ENCODE results near the gene CGB2. TPM values are rescaled to one million over a fixed set of nuclear protein-coding genes. Genes with fewer than 3 reads are reported as not detected.

Gene CGB2
- total and polyA plus RNA-seq, 2 of the 4 experiments (the other 2 are of a cell fraction): not detected

DNA sequence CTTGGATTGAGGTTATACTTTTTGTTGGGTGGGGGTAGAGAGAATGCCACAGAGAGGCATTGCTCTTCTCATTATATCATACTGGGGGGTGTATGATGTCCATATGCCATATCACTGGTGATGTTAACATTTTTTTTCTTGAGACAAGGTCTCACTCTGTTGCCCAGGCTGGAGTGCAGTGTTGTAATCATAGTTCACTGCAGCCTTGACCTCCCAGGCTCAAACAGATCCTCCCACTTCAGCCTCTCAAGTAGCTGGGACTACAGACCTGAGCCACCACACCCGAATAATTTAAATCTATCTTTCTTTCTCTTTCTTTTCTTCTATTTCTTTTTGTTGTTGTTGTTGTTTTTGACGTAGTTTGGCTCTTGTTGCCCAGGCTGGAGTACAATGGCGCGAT is 48.7 kb downstream of the CGB2 start:
- BruUV-seq (replicated peaks): no TSS peak
- intact Hi-C loops (cut with micrococcal nuclease) (no loop called here), dilution Hi-C loops (cut with HindIII; ENCODE audit: low sequenced_read_pairs, unreplicated experiment) (no loop called here), in situ Hi-C loops (cut with MboI; ENCODE audit: low sequenced_read_pairs) (no loop called here)
- Histone ChIP-seq H4K91ac (ENCODE audit: insufficient read depth, low read depth, low read length) (no peak overlapping the region), H4K5ac (ENCODE audit: low read depth, low read length) (no peak overlapping the region), H3K9me1 (ENCODE audit: insufficient read depth, low read length) (0 out of 2 replicates have a peak, but pooled peaks cover 2% of the 10 kb centered on the region), H2BK5ac (ENCODE audit: low read depth, low read length, poor library complexity, severe bottlenecking) (no peak overlapping the region), H4K20me1 (ENCODE audit: insufficient read depth, low read length) (peaks cover under 1% of the 10 kb centered on the region; the same call in 1 of the 2 replicates), H3K18ac (ENCODE audit: low read depth, low read length) (no peak overlapping the region), H3K23ac (ENCODE audit: low read depth, low read length) (no peak overlapping the region), H2BK15ac (ENCODE audit: low read depth, low read length) (no peak overlapping the region), H3K9ac (ENCODE audit: low read depth, low read length) (no peak overlapping the region), H2BK120ac (ENCODE audit: low read depth, low read length) (no peak overlapping the region), H3K27ac (ENCODE audit: insufficient read depth, low read length) (no peak overlapping the region), H3K4ac (ENCODE audit: low read depth, low read length) (no peak overlapping the region), H3K14ac (replicated peaks; ENCODE audit: low read depth, low read length) (no peak overlapping the region), H2AFZ (replicated peaks; ENCODE audit: low read length, poor library complexity) (no peak overlapping the region), H2AK9ac (replicated peaks; ENCODE audit: low read depth, low read length, poor library complexity) (no peak overlapping the region), H3K27me3 (ENCODE audit: control insufficient read depth, insufficient read depth, low read length) (no peaks in the 10 kb centered on the region), H3K56ac (ENCODE audit: extremely low read depth, insufficient read depth, low read length) (no peak overlapping the region), H3K36me3 (ENCODE audit: control insufficient read depth, insufficient read depth, low read length) (no peaks in the 10 kb centered on the region), H3K9me3 (ENCODE audit: control insufficient read depth, insufficient read depth, low read length) (no peaks in the 10 kb centered on the region), H2AK5ac (ENCODE audit: low read depth, low read length) (no peak overlapping the region), H3K79me1 (ENCODE audit: low read depth in 1 of 2, low read length in 2 of 2) (peaks cover 0 to 1% of the 10 kb centered on the region in 2 experiments; a peak in 1 of 4 replicates), H3K4me2 (ENCODE audit: low read depth, low read length) (no peak overlapping the region), H2BK20ac (ENCODE audit: low read depth, low read length) (no peak overlapping the region), H3K4me3 (ENCODE audit: insufficient read depth, low read depth, low read length) (no peak overlapping the region), H3K4me1 (ENCODE audit: control insufficient read depth, insufficient read depth, low read length) (no peaks in the 10 kb centered on the region), H4K8ac (ENCODE audit: low read depth in 2 of 2, low read length in 2 of 2) (no peak overlapping the region)
- WGBS, 2 experiments (ENCODE audit: extremely low coverage in 2 of 2, insufficient read length in 1 of 2): no CpG with 5 or more reads among the region's 4 CpGs
- no peak for DNase-seq
- ChIA-PET CTCF (no interaction called here), POLR2A (ENCODE audit: unreplicated experiment) (no interaction called here)
- ATAC-seq (ENCODE audit: low read depth): no peak
- TF ChIP-seq RFX5 (IDR thresholded peaks at IDR 0.05; ENCODE audit: low read depth, low read length): no peak
- TF ChIP-seq NFE2L2 (IDR thresholded peaks at IDR 0.05; ENCODE audit: low read depth, low read length): no peak
- no peak for TF ChIP-seq CHD1 (IDR thresholded peaks at IDR 0.05; ENCODE audit: low read depth, low read length)
- TF ChIP-seq, protein P1, sequence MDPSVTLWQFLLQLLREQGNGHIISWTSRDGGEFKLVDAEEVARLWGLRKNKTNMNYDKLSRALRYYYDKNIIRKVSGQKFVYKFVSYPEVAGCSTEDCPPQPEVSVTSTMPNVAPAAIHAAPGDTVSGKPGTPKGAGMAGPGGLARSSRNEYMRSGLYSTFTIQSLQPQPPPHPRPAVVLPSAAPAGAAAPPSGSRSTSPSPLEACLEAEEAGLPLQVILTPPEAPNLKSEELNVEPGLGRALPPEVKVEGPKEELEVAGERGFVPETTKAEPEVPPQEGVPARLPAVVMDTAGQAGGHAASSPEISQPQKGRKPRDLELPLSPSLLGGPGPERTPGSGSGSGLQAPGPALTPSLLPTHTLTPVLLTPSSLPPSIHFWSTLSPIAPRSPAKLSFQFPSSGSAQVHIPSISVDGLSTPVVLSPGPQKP (IDR thresholded peaks at IDR 0.05; ENCODE audit: borderline replicate concordance, low read depth, low read length): no peak
- TF ChIP-seq CEBPB (IDR thresholded peaks at IDR 0.05; ENCODE audit: low read depth, low read length): no peak
- TF ChIP-seq, protein P2, sequence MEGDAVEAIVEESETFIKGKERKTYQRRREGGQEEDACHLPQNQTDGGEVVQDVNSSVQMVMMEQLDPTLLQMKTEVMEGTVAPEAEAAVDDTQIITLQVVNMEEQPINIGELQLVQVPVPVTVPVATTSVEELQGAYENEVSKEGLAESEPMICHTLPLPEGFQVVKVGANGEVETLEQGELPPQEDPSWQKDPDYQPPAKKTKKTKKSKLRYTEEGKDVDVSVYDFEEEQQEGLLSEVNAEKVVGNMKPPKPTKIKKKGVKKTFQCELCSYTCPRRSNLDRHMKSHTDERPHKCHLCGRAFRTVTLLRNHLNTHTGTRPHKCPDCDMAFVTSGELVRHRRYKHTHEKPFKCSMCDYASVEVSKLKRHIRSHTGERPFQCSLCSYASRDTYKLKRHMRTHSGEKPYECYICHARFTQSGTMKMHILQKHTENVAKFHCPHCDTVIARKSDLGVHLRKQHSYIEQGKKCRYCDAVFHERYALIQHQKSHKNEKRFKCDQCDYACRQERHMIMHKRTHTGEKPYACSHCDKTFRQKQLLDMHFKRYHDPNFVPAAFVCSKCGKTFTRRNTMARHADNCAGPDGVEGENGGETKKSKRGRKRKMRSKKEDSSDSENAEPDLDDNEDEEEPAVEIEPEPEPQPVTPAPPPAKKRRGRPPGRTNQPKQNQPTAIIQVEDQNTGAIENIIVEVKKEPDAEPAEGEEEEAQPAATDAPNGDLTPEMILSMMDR (conservative IDR thresholded peaks at IDR 0.05; ENCODE audit: low read depth, low read length): no peak
- no peak for TF ChIP-seq FOS (IDR thresholded peaks at IDR 0.05; ENCODE audit: low read depth, low read length)
- TF ChIP-seq SMC3 (IDR thresholded peaks at IDR 0.05; ENCODE audit: low read depth, low read length): no peak
- TF ChIP-seq MAFK (IDR thresholded peaks at IDR 0.05; ENCODE audit: low read depth, low read length): no peak
- TF ChIP-seq RAD21 (IDR thresholded peaks at IDR 0.05; ENCODE audit: low read length): no peak
- TF ChIP-seq POLR2A (IDR thresholded peaks at IDR 0.05; ENCODE audit: low read depth, low read length): no peak
- TF ChIP-seq RCOR1 (IDR thresholded peaks at IDR 0.05; ENCODE audit: insufficient replicate concordance, low read length): no peak
- TF ChIP-seq MXI1 (IDR thresholded peaks at IDR 0.05; ENCODE audit: borderline replicate concordance, low read depth, low read length): no peak
- TF ChIP-seq MAZ (IDR thresholded peaks at IDR 0.05; ENCODE audit: borderline replicate concordance, low read depth, low read length): no peak
- TF ChIP-seq BHLHE40 (IDR thresholded peaks at IDR 0.05; ENCODE audit: low read depth, low read length): no peak

Measured in IMR-90 (cell line).